Kidney capillary endothelial cell (primary cell): ENCODE data around the gene KRT36.

ENCODE experiments used
- DNase-seq: peaks from one replicate; pipeline ENCODE4 v3.0.0-alpha.2; 2018; ENCODE audit warnings: low spot score

The KRT36 gene

GRCh38 chr17:41439375-41439774, 50.3 kb downstream of the KRT36 start:
- DNase-seq: no peak

DNA sequence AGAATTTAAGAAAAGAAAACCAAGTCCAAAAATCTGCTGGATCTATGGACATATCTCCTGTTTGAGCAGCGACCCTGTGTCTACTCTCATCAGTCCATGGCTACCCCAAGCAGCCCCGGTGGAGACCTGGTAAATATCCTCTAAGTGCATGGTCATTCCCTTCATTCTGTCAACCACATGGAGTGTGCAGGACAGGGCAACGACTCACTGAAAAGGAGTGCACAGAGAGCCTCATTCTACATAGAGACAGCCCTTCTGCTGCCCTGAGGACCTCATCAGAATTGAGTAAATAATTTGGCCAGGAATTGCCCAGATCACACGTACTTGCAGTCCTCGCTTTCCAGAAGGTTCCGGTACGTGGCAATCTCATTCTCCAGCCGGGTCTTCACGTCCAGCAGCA, 51.9 kb downstream of the KRT36 start:
- DNase-seq: no peak

DNA sequence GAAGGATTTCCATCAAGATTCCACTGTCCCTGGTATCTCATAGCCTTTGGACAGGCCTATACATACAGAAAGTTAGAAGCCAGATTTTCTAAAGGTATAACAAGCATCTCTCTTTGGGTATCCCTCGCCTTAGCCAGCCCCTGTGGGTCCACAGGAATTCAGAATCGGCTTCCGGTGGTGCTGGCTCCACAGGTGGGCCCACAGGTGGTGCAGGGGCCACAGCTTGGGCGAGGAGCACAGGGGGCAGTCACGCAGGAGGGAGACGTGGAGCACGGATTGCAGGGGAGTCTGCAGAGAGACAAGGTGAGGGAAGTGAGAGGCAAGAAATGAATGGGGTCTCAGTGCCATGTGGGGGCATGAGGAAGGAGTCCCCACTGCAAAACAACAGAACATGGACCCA, 52.5 kb downstream of the KRT36 start:
- DNase-seq: no peak
